Caco-2 (cell line): ENCODE data around the gene ARHGEF28. TPM values are rescaled to one million over a fixed set of nuclear protein-coding genes. Genes with fewer than 3 reads are reported as not detected.

Experiments used
- BruUV-seq: library from RNA; stranded (reverse); fragments of 400-500 nt; replicated peaks from 2 replicates; lab custom pipeline; 2021; lab: Mats Ljungman, UMichigan
- CTCF ChIA-PET: fragments of 300-600 bp; sonication (Branson Sonifier 250); formaldehyde crosslinking; loops from one replicate; lab custom pipeline; 2022; ENCODE audit warnings: antibody characterized with exemption; lab: Charles Lee
- POLR2A ChIA-PET: fragments of 300-600 bp; sonication (Branson Sonifier 250); formaldehyde crosslinking; loops from one replicate; lab custom pipeline; 2022; ENCODE audit warnings: antibody characterized with exemption; lab: Charles Lee
- DNase-seq, 2 experiments: peaks; one replicate each; pipeline versions ENCODE4 v3.0.0 to v3.0.0-alpha.2; 2020 to 2022
- H3K27me3 ChIP-seq: replicated peaks from 2 replicates; pipeline ENCODE4 v1.6.0; 2011; ENCODE audit warnings: low read length; ENCODE audit not compliant: control insufficient read depth, insufficient read depth
- H3K36me3 ChIP-seq: 2 replicates; pipeline ENCODE4 v1.5.1; 2011; ENCODE audit warnings: low read length; ENCODE audit not compliant: control insufficient read depth, insufficient read depth
- H3K4me1 ChIP-seq: fragments of 250-450 bp; sonication (Bioruptor Pico); 2 replicates; pipeline ENCODE4 v1.5.1; 2020; ENCODE audit warnings: mild to moderate bottlenecking
- H3K4me3 ChIP-seq: 2 replicates; pipeline ENCODE4 v1.5.1; 2011; ENCODE audit warnings: low read depth, mild to moderate bottlenecking, control low read depth, low read length
- H3K9me3 ChIP-seq: fragments of 250-450 bp; sonication (Bioruptor Pico); 2 replicates; pipeline ENCODE4 v1.5.1; 2020; ENCODE audit warnings: mild to moderate bottlenecking, moderate library complexity
- H3K27ac Mint-ChIP-seq: one replicate; pipeline ENCODE4 v1.8.0; 2022; ENCODE audit warnings: mixed read lengths; ENCODE audit not compliant: unreplicated experiment
- H3K27me3 Mint-ChIP-seq: one replicate; pipeline ENCODE4 v1.8.0; 2022; ENCODE audit warnings: mixed read lengths; ENCODE audit not compliant: insufficient read depth, unreplicated experiment
- H3K36me3 Mint-ChIP-seq: one replicate; pipeline ENCODE4 v1.8.0; 2022; ENCODE audit warnings: mild to moderate bottlenecking, mixed read lengths; ENCODE audit not compliant: insufficient read depth, unreplicated experiment
- H3K4me1 Mint-ChIP-seq: one replicate; pipeline ENCODE4 v1.8.0; 2022; ENCODE audit warnings: low read depth, mixed read lengths; ENCODE audit not compliant: unreplicated experiment
- H3K4me3 Mint-ChIP-seq: one replicate; pipeline ENCODE4 v1.8.0; 2022; ENCODE audit warnings: mild to moderate bottlenecking, moderate library complexity, mixed read lengths; ENCODE audit not compliant: unreplicated experiment
- H3K9me3 Mint-ChIP-seq: one replicate; pipeline ENCODE4 v1.8.0; 2022; ENCODE audit warnings: mixed read lengths; ENCODE audit not compliant: unreplicated experiment
- CTCF ChIP-seq, 2 experiments: fragments of 200-600 bp in 1 of 2; IDR thresholded peaks; 1 replicate in 1 of 2; 2 replicates in 1 of 2; pipeline versions ENCODE4 v1.5.1 to v1.8.0; 2011 to 2022; ENCODE audit warnings: antibody characterized with exemption in 1 of 2, control low read depth in 1 of 2, inconsistent platforms in 1 of 2, low read depth in 1 of 2, low read length in 1 of 2, mild to moderate bottlenecking in 1 of 2, moderate library complexity in 1 of 2; ENCODE audit not compliant: insufficient read depth in 1 of 2, severe bottlenecking in 1 of 2, unreplicated experiment in 1 of 2
- intact Hi-C: fragments of 100-400 bp; cut with micrococcal nuclease; formaldehyde crosslinking; loops from one replicate; pipeline ENCODE4 v1.10.0; 2022; ENCODE audit not compliant: unreplicated experiment
- total RNA-seq: library from RNA; stranded (reverse); gene quantifications from 2 replicates; pipeline ENCODE4 v1.2.3, GENCODE V29; 2022

ARHGEF28 gene
- total RNA-seq, 1 experiment from 2014 or later: 4.6 TPM

- Mint-ChIP-seq H3K27ac (no peak overlapping the region), H3K4me3 (no peak overlapping the region), H3K36me3 (no peaks in the 10 kb centered on the region), H3K27me3 (peaks cover 24% of the 10 kb centered on the region), H3K9me3 (no peaks in the 10 kb centered on the region), H3K4me1 (no peaks in the 10 kb centered on the region)
- no TSS peak for BruUV-seq
- Histone ChIP-seq H3K9me3 (no peaks in the 10 kb centered on the region; the same call in 1 of the 2 replicates), H3K4me1 (no peaks in the 10 kb centered on the region), H3K4me3 (no peak overlapping the region), H3K27me3 (no peaks in the 10 kb centered on the region; the same call in 1 of the 2 replicates), H3K36me3 (no peaks in the 10 kb centered on the region)
- intact Hi-C loops: no loop called here
- ChIA-PET CTCF (no interaction called here), POLR2A (no interaction called here)
- DNase-seq: no peak
- TF ChIP-seq CTCF (IDR thresholded peaks at IDR 0.05; ENCODE audit: insufficient read depth in 1 of 2, low read depth in 1 of 2, low read length in 1 of 2, severe bottlenecking in 1 of 2, unreplicated experiment in 1 of 2): no peak
These were observed 120.6 kb downstream of the ARHGEF28 start for GRCh38 chr5:73746608-73747007.

- no peaks in the 10 kb centered on the region; the same call in 1 of the 2 replicates for H3K27me3 ChIP-seq
- H3K4me1 ChIP-seq: no peaks in the 10 kb centered on the region
- TF ChIP-seq CTCF (IDR thresholded peaks at IDR 0.05; ENCODE audit: insufficient read depth in 1 of 2, low read depth in 1 of 2, low read length in 1 of 2, severe bottlenecking in 1 of 2, unreplicated experiment in 1 of 2): no peak
- CTCF ChIA-PET: no interaction called here
- BruUV-seq: no TSS peak
- H3K4me1 Mint-ChIP-seq: no peaks in the 10 kb centered on the region
- H3K9me3 ChIP-seq: no peaks in the 10 kb centered on the region; the same call in 1 of the 2 replicates
- peaks cover 30% of the 10 kb centered on the region for H3K27me3 Mint-ChIP-seq
- no peak overlapping the region for H3K27ac Mint-ChIP-seq
- no peaks in the 10 kb centered on the region for H3K36me3 ChIP-seq
- DNase-seq: no peak
- intact Hi-C loops: no loop called here
- no peaks in the 10 kb centered on the region for H3K9me3 Mint-ChIP-seq
- no peaks in the 10 kb centered on the region for H3K36me3 Mint-ChIP-seq
- no peak overlapping the region for H3K4me3 ChIP-seq
- POLR2A ChIA-PET: no interaction called here
- H3K4me3 Mint-ChIP-seq: no peak overlapping the region
These were observed 121.8 kb downstream of the ARHGEF28 start for GRCh38 chr5:73747696-73748380.

DNA sequence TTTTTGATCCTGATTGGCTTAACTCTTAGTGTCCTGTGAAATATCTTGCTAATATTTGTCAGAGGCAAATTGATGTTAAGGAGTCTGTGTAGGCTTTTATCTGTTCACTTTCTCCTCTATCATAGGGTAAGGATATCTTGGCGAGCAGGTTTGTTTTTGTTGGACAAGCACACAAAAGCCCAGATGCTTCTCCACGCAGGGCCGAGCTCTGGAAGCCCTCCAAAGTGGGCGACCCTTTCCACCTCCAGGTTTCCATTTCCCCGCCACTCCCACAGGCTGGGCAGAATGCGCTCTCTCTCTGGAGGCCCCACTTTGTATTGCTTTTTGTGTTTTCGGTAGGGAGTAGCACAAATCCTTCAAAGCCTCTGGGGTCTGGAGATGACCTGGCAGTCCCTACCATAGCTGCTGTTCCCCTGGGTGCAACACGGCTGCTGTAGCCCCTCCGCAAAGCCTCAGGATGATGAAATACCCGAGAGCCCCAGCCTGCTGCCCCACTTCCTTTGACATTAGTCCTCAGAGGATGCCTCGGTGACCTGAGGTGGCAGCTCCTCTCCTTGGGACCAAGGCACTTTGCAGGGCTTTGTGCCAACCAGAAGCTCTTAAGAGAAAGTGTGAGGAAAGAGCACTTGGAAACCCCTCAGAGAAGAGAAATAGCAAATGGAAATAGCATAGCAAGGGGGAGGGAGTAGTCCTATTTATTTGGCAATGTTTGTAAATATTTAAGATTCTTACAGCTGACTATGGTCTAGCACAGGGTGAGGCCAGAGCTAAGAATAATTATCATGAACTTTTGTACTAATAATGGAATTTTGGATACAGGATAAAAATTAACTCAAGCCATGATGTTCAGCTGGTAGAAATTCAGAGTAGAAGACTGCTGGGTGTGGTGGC, 122.8 kb downstream of the ARHGEF28 start:
- ChIA-PET CTCF (no interaction called here), POLR2A (no interaction called here)
- intact Hi-C loops: no loop called here
- Histone ChIP-seq H3K36me3 (no peaks in the 10 kb centered on the region), H3K4me3 (no peak overlapping the region), H3K9me3 (no peaks in the 10 kb centered on the region; the same call in 1 of the 2 replicates), H3K4me1 (no peaks in the 10 kb centered on the region), H3K27me3 (no peaks in the 10 kb centered on the region; the same call in 1 of the 2 replicates)
- TF ChIP-seq CTCF (IDR thresholded peaks at IDR 0.05; ENCODE audit: insufficient read depth in 1 of 2, low read depth in 1 of 2, low read length in 1 of 2, severe bottlenecking in 1 of 2, unreplicated experiment in 1 of 2): no peak
- Mint-ChIP-seq H3K27ac (no peak overlapping the region), H3K4me3 (no peak overlapping the region), H3K36me3 (no peaks in the 10 kb centered on the region), H3K9me3 (no peaks in the 10 kb centered on the region), H3K27me3 (peaks cover 25% of the 10 kb centered on the region), H3K4me1 (no peaks in the 10 kb centered on the region)
- DNase-seq: no peak
- BruUV-seq: no TSS peak
